HL-60/S4 treated with retinoic acid at 250 ng/mL for 4 days and 3 days (cell line): ENCODE measurements around the gene POLR2A.

ENCODE experiments used
- in situ Hi-C: fragments of 300-500 bp; cut with MboI; formaldehyde crosslinking; loops from 2 replicates; pipeline ENCODE4 v1.7.0; 2022; ENCODE audit warnings: low sequenced_read_pairs

POLR2A gene

DNA sequence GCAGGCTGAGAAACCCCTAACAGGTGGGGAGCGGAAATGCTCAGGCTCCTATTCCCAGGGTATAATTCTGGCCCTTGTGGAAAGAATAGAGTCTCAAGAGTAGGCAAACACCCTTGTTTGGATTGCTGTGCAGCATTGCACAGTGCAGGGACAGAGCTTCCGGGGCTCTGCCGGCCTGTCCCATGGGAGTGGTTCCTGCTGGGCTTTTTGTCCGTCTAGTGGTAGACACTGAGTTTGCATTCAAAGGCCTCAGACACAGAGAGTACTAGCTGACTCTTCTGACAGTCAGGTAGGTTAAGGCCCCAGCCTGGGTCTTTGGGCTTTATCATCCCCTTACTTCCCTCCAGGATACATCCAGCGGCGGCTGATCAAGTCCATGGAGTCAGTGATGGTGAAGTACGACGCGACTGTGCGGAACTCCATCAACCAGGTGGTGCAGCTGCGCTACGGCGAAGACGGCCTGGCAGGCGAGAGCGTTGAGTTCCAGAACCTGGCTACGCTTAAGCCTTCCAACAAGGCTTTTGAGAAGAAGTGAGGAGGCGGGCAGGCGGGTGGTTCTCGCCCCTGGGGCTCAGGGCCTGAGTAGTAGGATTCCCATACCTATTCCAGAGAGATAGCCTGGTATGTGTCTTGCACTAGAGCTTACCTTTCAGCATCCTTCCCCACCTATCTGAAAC is 18.1 kb downstream of the POLR2A start:
- in situ Hi-C loops: no loop called here

DNA sequence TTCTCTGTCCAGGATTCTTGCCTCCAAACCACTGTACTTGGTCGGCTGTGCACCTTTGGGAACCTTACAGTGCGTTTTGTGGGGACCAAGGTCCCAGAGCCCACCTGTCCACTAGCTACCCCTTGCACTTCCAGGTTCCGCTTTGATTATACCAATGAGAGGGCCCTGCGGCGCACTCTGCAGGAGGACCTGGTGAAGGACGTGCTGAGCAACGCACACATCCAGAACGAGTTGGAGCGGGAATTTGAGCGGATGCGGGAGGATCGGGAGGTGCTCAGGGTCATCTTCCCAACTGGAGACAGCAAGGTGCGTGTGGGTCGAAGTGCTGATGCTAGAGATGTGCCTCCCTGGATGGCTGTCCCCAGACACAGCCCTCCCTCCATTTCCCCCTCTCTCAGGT is 18.8 kb downstream of the POLR2A start:
- in situ Hi-C loops: no loop called here

DNA sequence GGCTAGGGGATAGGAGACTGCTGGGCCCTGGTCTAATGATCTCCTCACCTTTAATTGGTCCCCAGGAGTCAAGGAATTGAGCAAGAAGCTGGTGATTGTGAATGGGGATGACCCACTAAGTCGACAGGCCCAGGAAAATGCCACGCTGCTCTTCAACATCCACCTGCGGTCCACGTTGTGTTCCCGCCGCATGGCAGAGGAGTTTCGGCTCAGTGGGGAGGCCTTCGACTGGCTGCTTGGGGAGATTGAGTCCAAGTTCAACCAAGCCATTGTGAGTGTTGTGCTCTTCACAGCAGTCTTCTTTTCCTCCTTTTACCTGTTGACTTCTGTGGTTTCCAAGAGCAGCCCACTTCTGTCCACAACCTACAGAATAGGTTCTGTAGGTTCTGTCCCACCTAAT is 19.4 kb downstream of the POLR2A start:
- in situ Hi-C loops: no loop called here

DNA sequence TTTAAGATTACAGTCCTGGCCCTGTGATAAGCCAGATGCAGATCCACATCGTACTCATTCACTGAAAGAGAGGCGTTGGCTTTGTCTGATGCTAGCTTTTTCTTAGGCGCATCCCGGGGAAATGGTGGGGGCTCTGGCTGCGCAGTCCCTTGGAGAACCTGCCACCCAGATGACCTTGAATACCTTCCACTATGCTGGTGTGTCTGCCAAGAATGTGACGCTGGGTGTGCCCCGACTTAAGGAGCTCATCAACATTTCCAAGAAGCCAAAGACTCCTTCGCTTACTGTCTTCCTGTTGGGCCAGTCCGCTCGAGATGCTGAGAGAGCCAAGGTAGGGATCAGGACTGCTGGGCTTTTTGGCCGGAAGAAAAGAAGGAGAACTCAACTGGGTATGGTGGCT is 24.0 kb downstream of the POLR2A start:
- in situ Hi-C loops: no loop called here

DNA sequence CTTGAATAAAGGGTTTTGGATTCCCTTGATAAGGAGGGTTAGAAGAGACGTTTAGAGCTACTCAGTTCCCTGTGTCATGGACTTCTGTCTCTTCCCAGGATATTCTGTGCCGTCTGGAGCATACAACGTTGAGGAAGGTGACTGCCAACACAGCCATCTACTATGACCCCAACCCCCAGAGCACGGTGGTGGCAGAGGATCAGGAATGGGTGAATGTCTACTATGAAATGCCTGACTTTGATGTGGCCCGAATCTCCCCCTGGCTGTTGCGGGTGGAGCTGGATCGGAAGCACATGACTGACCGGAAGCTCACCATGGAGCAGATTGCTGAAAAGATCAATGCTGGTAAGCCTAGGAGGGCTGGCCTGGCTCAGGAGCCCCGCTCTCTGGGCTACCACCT is 24.7 kb downstream of the POLR2A start:
- in situ Hi-C loops: no loop called here

DNA sequence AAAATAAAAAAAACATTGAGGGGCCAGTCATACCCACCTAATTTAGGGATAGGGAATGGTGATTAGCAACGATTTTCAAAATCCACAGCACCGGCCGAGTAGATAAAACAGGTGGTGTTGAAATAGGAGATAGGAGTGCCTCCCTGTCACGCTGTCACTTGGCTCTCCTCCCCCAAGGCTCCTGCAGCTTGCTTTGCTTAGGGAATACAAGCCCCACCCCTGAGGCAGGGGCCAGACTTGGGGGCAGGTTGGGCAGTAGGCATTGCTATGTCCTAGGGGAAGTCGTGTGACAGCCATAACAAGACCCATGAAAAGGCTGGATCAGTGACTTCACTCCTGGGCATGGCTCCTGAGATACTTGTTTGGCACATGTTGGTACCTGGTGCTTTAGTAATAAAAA is 25.8 kb downstream of the POLR2A start:
- in situ Hi-C loops: no loop called here

DNA sequence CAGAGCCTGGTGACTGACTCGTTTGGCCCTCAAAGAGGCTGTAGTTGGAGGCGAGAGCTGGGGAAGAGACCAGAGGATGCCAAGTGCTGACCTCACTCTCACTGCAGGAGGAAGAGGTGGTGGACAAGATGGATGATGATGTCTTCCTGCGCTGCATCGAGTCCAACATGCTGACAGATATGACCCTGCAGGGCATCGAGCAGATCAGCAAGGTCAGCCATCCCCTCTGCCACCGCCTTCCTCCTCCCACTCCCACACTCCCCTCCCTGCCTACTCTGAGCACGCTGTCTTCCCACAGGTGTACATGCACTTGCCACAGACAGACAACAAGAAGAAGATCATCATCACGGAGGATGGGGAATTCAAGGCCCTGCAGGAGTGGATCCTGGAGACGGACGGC is 26.9 kb downstream of the POLR2A start:
- in situ Hi-C loops: no loop called here

DNA sequence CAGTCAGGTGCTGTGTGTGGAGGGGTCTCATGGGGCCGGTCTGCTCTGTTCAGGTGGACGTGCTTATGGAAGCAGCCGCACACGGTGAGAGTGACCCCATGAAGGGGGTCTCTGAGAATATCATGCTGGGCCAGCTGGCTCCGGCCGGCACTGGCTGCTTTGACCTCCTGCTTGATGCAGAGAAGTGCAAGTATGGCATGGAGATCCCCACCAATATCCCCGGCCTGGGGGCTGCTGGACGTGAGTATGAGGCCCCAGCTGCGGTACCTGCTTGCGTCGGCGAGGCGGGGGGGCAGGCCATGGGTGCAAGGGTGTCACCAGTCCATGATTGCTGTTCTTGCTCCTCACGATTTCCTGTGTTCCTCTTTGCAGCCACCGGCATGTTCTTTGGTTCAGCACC is 27.9 kb downstream of the POLR2A start:
- in situ Hi-C loops: no loop called here

DNA sequence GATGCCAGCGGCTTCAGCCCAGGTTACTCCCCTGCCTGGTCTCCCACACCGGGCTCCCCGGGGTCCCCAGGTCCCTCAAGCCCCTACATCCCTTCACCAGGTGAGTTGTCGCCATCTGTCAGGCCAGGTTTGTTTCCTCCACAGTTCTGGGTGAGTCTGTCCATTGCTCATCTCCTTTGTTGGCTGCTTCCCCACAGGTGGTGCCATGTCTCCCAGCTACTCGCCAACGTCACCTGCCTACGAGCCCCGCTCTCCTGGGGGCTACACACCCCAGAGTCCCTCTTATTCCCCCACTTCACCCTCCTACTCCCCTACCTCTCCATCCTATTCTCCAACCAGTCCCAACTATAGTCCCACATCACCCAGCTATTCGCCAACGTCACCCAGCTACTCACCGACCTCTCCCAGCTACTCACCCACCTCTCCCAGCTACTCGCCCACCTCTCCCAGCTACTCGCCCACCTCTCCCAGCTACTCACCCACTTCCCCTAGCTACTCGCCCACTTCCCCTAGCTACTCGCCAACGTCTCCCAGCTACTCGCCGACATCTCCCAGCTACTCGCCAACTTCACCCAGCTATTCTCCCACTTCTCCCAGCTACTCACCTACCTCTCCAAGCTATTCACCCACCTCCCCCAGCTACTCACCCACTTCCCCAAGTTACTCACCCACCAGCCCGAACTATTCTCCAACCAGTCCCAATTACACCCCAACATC is 28.8 kb downstream of the POLR2A start:
- in situ Hi-C loops: no loop called here

DNA sequence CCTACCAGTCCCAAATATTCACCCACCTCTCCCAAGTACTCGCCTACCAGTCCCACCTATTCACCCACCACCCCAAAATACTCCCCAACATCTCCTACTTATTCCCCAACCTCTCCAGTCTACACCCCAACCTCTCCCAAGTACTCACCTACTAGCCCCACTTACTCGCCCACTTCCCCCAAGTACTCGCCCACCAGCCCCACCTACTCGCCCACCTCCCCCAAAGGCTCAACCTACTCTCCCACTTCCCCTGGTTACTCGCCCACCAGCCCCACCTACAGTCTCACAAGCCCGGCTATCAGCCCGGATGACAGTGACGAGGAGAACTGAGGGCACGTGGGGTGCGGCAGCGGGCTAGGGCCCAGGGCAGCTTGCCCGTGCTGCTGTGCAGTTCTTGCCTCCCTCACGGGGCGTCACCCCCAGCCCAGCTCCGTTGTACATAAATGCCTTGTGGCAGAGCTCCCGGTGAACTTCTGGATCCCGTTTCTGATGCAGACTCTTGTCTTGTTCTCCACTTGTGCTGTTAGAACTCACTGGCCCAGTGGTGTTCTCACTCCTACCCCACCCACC is 29.8 kb downstream of the POLR2A start:
- in situ Hi-C loops: no loop called here

DNA sequence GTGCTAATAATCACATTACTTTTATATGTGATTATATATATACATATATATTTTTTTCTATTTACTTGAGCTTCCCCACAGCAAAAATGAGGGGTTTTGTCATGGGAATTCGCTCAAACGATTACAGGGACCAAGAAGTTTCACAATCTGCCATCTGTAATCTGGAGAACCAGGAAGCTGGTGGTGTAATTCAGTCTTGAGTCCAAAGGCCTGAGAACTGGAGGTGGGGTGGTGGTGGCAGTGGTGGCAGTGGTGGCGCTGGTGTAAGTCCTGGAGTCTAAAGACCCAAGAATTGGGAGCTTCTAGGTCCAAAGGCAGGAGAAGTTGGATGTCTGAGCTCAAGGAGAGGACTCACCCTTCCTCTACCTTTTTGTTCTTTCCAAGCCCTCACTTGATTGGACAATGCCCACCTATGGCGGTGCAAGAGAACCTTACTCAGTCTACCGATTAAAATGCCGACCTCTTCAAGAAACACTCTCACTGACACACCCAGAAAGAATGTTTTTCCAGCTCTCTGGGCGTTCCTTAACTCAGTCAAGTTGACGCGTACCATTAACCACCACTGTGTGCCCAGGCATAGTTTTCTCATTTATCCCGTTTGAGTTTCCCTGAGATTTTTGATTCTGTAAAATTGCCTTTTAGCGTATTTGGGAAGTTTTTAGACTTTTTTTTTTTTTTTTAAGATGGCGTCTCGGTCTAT is 31.9 kb downstream of the POLR2A start:
- in situ Hi-C loops: no loop called here

DNA sequence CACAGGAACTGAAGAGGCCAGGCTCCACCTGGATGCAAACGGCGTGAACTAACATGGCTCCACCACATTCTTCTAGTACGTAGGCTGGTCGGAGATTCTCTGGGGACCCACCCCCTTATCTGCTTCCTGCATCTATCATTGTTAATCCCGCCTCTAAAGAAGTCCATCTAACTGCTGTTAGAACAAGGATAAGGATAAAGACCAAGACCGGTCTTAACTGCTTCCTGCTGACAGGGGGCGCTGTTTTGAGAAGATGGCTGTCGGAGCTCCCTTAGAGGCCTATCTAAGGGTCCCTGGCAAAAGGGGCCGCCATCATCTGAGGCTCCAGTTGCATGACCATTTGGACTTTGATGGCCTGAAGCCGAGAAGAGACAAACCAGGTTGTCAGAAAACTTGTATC is 38.9 kb downstream of the POLR2A start:
- in situ Hi-C loops: no loop called here

DNA sequence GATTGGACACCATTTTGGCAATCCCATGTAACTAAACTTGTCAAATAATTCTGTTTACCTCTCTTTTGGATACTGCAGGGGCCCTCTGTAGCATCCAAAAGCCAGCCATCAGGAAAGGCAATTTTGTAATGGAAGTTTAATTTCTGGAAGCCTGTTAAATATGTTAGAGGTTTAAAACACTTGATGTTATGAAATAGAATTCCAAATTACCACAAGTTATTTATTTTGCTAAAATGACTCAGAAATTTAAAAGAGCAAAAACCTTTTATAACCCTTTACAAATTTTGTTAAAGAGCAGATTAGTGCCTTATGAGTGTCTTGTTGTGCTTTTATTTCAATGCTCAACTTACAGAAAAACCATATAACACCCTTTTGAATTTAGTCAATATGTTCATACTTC is 44.7 kb downstream of the POLR2A start:
- in situ Hi-C loops: no loop called here

DNA sequence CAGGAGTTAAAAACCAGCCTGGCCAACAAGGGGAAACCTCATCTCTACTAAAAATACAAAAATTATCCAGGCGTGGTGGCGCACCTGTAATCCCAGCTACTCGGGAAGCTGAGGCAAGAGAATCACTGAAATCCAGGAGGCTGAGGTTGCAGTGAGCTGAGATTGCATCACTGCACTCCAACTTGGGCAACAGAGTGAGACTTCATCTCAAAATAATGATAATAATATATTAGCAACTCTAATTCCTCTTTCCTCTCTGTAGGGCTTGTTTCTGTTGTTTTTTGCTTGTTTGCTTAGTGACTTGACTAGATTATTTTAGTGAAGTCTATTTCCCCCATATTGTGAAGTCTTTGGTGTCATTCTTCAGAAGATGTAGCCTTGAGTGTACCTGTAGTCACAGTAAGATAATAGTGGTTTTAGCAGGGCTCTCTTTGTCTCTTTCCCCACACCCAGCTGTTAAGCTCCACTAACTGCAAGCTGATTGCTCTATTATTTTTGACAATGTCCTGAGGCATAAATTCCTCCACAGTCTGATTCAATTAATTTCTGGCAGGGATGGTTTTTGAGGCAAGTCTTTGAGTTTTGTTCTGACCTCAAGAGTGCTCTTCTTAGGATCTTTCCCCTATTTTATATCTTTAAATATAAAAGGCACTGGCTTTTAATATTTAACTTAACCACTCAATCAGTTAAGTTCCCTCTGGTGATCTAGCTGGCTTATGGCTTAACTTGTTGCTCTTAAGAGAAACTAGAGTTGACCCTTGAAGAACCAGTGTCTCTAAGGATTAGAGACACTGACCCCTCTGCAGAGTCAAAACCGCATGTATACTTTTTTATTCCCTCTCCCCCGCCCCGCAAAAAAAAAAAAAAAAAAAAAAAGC is 46.1 kb downstream of the POLR2A start:
- in situ Hi-C loops: no loop called here

DNA sequence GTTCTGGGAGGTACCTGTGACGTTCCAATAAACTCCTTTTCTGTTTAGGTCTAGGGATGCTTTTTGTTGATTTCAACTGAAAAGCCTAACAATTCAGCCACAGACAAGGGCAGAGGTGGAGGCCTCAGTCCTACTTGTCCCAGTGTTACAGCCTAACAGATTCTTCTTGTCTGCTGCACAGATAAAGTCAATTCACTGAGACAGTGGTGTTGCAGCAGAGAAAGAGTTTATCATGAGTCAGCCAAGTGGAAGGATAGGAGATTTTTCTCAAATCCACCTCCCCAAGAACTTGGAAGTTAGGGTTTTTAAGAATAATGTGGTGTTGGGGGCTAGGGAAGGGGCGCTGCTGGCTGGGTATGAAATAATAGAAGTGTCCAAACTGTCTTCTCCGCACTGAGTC is 53.9 kb downstream of the POLR2A start:
- in situ Hi-C loops: no loop called here

DNA sequence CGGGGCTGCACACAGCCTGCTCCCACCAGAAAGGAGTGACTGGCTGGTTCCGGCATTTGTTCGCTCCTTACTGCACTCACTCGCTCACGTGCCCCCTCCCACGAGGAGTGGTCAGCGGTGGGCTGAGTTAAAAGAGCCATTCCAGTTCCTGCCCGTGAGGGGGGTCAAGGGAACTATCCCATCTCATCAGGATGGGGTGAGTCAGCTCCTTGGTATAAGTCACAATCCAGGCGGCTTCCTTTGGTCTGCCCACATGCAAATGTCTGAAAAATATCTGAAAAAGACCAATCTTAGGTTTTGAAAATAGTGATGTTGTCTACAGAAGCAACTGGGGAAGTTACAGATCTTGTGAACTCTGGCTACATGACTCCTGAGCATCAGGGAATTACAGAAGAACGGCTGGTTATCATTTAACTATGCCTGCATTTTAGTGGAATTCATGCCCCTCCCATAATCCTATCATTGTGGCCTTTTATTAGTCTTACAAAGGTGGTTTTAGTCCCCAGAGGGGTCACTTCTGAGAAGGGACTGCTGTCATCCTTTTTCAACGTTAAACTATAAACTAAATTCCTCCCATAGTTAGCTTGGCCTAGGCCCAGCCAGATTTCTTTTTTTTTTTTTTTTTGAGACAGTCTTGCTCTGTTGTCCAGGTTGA is 54.9 kb downstream of the POLR2A start:
- in situ Hi-C loops: no loop called here

DNA sequence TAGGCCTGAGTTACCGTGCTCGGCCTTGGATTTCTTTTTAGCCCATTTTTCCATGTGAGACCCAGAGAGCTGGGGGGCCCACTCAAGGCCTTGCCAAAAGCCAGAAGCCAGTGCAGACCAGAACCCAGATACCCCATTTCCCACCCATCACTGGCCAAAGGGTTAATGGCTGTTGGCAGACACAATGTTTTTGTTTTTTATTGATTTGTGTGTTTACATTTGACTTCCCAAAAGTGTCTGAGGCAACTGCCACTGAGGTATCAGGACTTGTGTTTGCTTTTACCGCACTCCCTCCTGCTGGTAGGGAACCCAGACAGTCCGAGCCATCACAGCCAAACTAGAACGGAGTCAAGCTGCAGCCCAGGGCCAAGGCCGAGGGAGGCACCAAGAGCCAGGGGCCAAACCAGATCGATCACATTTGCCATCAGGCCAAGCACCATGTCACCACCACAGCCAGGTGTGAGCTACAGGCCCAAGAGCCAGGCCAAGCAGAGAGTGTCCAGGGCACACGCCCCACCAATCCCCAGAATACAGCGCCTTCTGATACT is 57.0 kb downstream of the POLR2A start:
- in situ Hi-C loops: no loop called here

DNA sequence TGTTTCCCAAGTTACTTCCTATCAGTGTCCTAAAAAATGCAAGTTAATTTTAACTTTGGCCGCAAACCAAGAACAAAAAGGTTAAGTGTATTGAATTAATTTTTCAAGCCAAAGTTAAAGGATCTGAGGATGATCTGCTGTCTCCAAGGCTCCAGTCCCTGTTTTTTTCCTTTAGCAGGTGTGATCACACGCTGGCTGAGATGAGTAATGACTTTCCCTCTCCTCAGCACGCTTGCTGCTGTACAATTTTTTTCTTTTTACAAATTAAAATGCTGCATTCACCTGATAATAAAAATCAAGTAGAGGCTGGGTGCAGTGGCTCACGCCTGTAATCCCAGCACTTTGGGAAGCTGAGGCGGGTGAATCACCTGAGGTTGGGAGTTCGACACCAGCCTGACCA is 60.7 kb downstream of the POLR2A start:
- in situ Hi-C loops: no loop called here

DNA sequence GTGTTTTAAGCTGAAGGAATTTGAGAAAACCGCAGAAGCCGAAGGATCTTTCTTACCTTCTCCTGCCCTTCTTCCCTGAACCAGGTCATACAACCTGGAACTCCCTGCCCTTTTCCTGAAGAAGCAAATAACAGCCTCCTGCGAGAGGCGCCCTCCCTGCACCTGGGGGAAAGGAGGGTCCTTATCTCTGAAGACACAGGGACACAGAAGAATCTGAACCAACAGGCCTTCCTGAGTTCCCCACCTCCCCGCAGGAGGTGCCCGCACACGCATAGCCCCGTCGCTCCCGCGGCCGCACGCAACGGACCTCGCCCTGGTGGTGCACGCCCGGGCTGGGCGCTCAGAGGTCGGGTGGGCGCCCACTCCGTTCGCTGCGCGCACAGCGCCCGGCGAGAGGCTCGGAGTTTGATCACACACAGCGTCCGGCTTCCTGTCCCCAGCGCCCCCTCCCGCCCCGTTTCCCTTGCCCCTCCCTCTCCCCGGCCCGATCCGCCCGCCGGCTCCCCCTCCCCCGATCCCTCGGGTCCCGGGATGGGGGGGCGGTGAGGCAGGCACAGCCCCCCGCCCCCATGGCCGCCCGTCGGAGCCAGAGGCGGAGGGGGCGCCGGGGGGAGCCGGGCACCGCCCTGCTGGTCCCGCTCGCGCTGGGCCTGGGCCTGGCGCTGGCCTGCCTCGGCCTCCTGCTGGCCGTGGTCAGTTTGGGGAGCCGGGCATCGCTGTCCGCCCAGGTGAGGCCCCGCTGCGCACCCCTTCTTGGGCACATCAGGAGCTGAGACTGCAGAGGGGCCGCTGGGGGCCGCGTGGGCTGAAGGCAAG is 64.6 kb downstream of the POLR2A start, which contains the start of gene TNFSF12:
TNFSF12 (plus strand) TSS at position 474 of the 816 bp plus-strand sequence; CDS start at position 570, 96 bp downstream.
- in situ Hi-C loops: no loop called here
